Ishikawa (cell line): Measurements from ENCODE around the gene GYPC.

Experiments used
- CEBPB ChIP-seq: IDR thresholded peaks from 2 replicates; pipeline ENCODE4 v1.6.1; 2012
- CREB1 ChIP-seq: IDR thresholded peaks from 2 replicates; pipeline ENCODE4 v1.6.1; 2012; ENCODE audit warnings: low read depth
- EGR1 ChIP-seq: IDR thresholded peaks from 2 replicates; pipeline ENCODE4 v1.6.1; 2012
- EP300 ChIP-seq: IDR thresholded peaks from 2 replicates; pipeline ENCODE4 v1.6.1; 2012; ENCODE audit warnings: borderline replicate concordance
- FOXM1 ChIP-seq: IDR thresholded peaks from 2 replicates; pipeline ENCODE4 v1.6.1; 2012; ENCODE audit warnings: low read depth, borderline replicate concordance
- MAX ChIP-seq: IDR thresholded peaks from 2 replicates; pipeline ENCODE4 v1.6.1; 2012
- NFIC ChIP-seq: IDR thresholded peaks from 2 replicates; pipeline ENCODE4 v1.6.1; 2012
- RAD21 ChIP-seq: IDR thresholded peaks from 2 replicates; pipeline ENCODE4 v1.6.1; 2012; ENCODE audit warnings: low read depth
- REST ChIP-seq: IDR thresholded peaks from 2 replicates; pipeline ENCODE4 v1.6.1; 2012; ENCODE audit warnings: low read depth, mild to moderate bottlenecking
- TAF1 ChIP-seq: IDR thresholded peaks from 2 replicates; pipeline ENCODE4 v1.6.1; 2012; ENCODE audit warnings: low read depth, mild to moderate bottlenecking
- TCF12 ChIP-seq: IDR thresholded peaks from 2 replicates; pipeline ENCODE4 v1.6.1; 2012; ENCODE audit warnings: low read depth
- TEAD4 ChIP-seq: IDR thresholded peaks from 2 replicates; pipeline ENCODE4 v1.6.1; 2012
- USF1 ChIP-seq: IDR thresholded peaks from 2 replicates; pipeline ENCODE4 v1.6.1; 2012
- YY1 ChIP-seq: IDR thresholded peaks from 2 replicates; pipeline ENCODE4 v1.6.1; 2012; ENCODE audit warnings: low read depth
- ZBTB7A ChIP-seq: IDR thresholded peaks from 2 replicates; pipeline ENCODE4 v1.6.1; 2012; ENCODE audit warnings: low read depth

The GYPC gene

GRCh38 chr2:126643431-126643830 lies 12.5 kb upstream of the GYPC start:
- no peak for TF ChIP-seq TAF1
- no peak for TF ChIP-seq CEBPB
- no peak for TF ChIP-seq USF1
- TF ChIP-seq MAX: no peak
- no peak for TF ChIP-seq FOXM1
- no peak for TF ChIP-seq NFIC
- TF ChIP-seq TEAD4: no peak
- TF ChIP-seq ZBTB7A: no peak
- TF ChIP-seq RAD21: no peak
- no peak for TF ChIP-seq CREB1
- TF ChIP-seq TCF12: no peak
- TF ChIP-seq EP300: no peak
- no peak for TF ChIP-seq YY1

GRCh38 chr2:126643972-126644371 lies 12.0 kb upstream of the GYPC start:
- no peak for TF ChIP-seq EP300
- no peak for TF ChIP-seq USF1
- TF ChIP-seq YY1: no peak

GRCh38 chr2:126644630-126645191 lies 11.2 kb upstream of the GYPC start:
- TF ChIP-seq TAF1 (no peak), USF1 (no peak), ZBTB7A (no peak), RAD21 (no peak), TCF12 (no peak), EP300 (no peak), MAX (no peak), FOXM1 (no peak), NFIC (no peak), REST (no peak), TEAD4 (no peak), CEBPB (no peak), YY1 (no peak)

- no peak for TF ChIP-seq TCF12
These were observed 10.7 kb upstream of the GYPC start for GRCh38 chr2:126645211-126645618.

- no peak for TF ChIP-seq USF1
- TF ChIP-seq TCF12: no peak
These were observed 9.9 kb upstream of the GYPC start for GRCh38 chr2:126646026-126646425.

- no peak for TF ChIP-seq YY1
- no peak for TF ChIP-seq TCF12
- no peak for TF ChIP-seq MAX
- no peak for TF ChIP-seq EP300
- TF ChIP-seq ZBTB7A: no peak
- no peak for TF ChIP-seq RAD21
- TF ChIP-seq TAF1: no peak
- TF ChIP-seq USF1: no peak
- TF ChIP-seq EGR1: no peak
- no peak for TF ChIP-seq CREB1
These were observed 6.9 kb upstream of the GYPC start for GRCh38 chr2:126649101-126649500.

GRCh38 chr2:126650994-126651393 lies 5.0 kb upstream of the GYPC start:
- TF ChIP-seq ZBTB7A (no peak), RAD21 (no peak), TAF1 (no peak), CREB1 (no peak), FOXM1 (no peak), MAX (no peak), REST (no peak), USF1 (no peak), TEAD4 (no peak), NFIC (no peak), CEBPB (no peak), EGR1 (no peak)
